Panc1 (cell line): ENCODE measurements around the gene AKAP13. TPM values are rescaled to one million over a fixed set of nuclear protein-coding genes. Genes with fewer than 3 reads are reported as not detected.

Experiments used
- ATAC-seq: fragments of 200-7000 bp; cut with Tn5 transposase; 2 replicates; pipeline ENCODE4 v1.9.1; 2020; ENCODE audit warnings: mild to moderate bottlenecking, moderate library complexity
- BruUV-seq: library from RNA; stranded (reverse); fragments of 400-500 nt; replicated peaks from 2 replicates; lab custom pipeline; 2021; lab: Mats Ljungman, UMichigan
- CTCF ChIA-PET: fragments of 300-600 bp; sonication (Branson Sonifier 250); formaldehyde crosslinking; loops from one replicate; lab custom pipeline; 2022; ENCODE audit warnings: antibody characterized with exemption; lab: Charles Lee
- POLR2A ChIA-PET: fragments of 300-600 bp; sonication (Branson Sonifier 250); formaldehyde crosslinking; loops from one replicate; lab custom pipeline; 2022; ENCODE audit warnings: antibody characterized with exemption; lab: Charles Lee
- DNase-seq: peaks from one replicate; pipeline ENCODE4 v3.0.0-alpha.2; 2010; ENCODE audit warnings: low read depth, low spot score
- H3K27ac ChIP-seq: 2 replicates; pipeline ENCODE4 v1.5.1; 2011; ENCODE audit warnings: mild to moderate bottlenecking, low read length, inconsistent platforms
- H3K27me3 ChIP-seq: fragments of 200-500 bp; sonication (Bioruptor generic); 2 replicates; pipeline ENCODE4 v1.6.0; 2014; ENCODE audit warnings: low read length, inconsistent platforms; ENCODE audit not compliant: control insufficient read depth, insufficient read depth
- H3K36me3 ChIP-seq: fragments of 200-500 bp; sonication (Bioruptor generic); 2 replicates; pipeline ENCODE4 v1.5.1; 2014; ENCODE audit warnings: inconsistent platforms, mild to moderate bottlenecking, low read length, moderate library complexity; ENCODE audit not compliant: control insufficient read depth, insufficient read depth
- H3K4me1 ChIP-seq: 2 replicates; pipeline ENCODE4 v1.5.1; 2011; ENCODE audit warnings: inconsistent platforms, mild to moderate bottlenecking, low read length, moderate library complexity; ENCODE audit not compliant: control insufficient read depth, insufficient read depth
- H3K4me3 ChIP-seq, 2 experiments: 2 replicates each; pipeline ENCODE4 v1.5.1; 2011 to 2012; ENCODE audit warnings: low read depth in 2 of 2, low read length in 2 of 2, mild to moderate bottlenecking in 2 of 2, inconsistent platforms in 1 of 2, moderate library complexity in 1 of 2
- H3K9me3 ChIP-seq: fragments of 200-500 bp; sonication (Bioruptor generic); 2 replicates; pipeline ENCODE4 v1.5.1; 2014; ENCODE audit warnings: low read depth, mild to moderate bottlenecking, inconsistent platforms, low read length, moderate library complexity; ENCODE audit not compliant: control insufficient read depth, insufficient read depth
- POLR2AphosphoS5 ChIP-seq: IDR thresholded peaks from 2 replicates; pipeline ENCODE4 v1.6.1; 2012; ENCODE audit warnings: mild to moderate bottlenecking, low read depth, low read length, moderate library complexity
- REST ChIP-seq, 2 experiments: IDR thresholded peaks; 2 replicates each; pipeline ENCODE4 v1.6.1; 2011 to 2012; ENCODE audit warnings: low read depth in 2 of 2, control low read depth in 1 of 2, low read length in 1 of 2, mild to moderate bottlenecking in 1 of 2, moderate library complexity in 1 of 2; ENCODE audit not compliant: insufficient read depth in 1 of 2
- SIN3A ChIP-seq: IDR thresholded peaks from 2 replicates; pipeline ENCODE4 v1.6.1; 2012; ENCODE audit warnings: low read depth, mild to moderate bottlenecking, low read length, moderate library complexity, borderline replicate concordance; ENCODE audit not compliant: insufficient read depth
- TCF7L2 ChIP-seq: IDR thresholded peaks from 2 replicates; pipeline ENCODE4 v1.6.1; 2011; ENCODE audit warnings: mild to moderate bottlenecking, low read depth, low read length, inconsistent platforms
- in situ Hi-C: cut with HindIII; loops from 2 replicates; pipeline ENCODE4 v1.10.0; 2016; ENCODE audit warnings: low sequenced_read_pairs, low pct_unique_long_range_greater_than_20kb
- intact Hi-C: fragments of 100-400 bp; cut with micrococcal nuclease; formaldehyde crosslinking; loops from one replicate; pipeline ENCODE4 v1.10.0; 2022; ENCODE audit not compliant: unreplicated experiment
- total RNA-seq: library from RNA; stranded (reverse); gene quantifications from one replicate; pipeline ENCODE4 v1.2.1, GENCODE V29; 2021; ENCODE audit not compliant: unreplicated experiment
- TF ChIP-seq, protein P1 (sequence below): fragments of 450-650 bp; IDR thresholded peaks from 2 replicates; pipeline ENCODE4 v1.5.1; 2017; ENCODE audit warnings: mild to moderate bottlenecking

Gene AKAP13
- total RNA-seq, 1 experiment from 2014 or later = 94.2 TPM

DNA sequence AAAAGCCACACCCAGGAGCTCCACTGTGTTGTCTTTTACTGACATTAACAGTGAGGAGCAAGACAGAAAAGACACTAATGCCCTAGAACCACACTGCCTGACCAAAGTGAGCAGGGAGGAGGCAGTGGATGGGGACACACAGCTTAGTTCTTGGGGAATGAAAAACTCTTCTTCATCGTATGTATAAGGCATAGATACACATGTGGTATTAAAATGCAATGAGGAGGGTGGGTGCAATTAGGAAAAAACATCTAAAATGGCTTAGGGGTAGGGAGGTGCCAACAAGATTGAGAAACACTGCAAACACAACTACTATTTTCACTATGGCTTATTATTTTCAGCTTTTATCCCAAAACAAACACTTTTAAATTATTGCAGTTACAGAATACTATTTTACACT is 398.8 kb downstream of the AKAP13 start:
- no TSS peak for BruUV-seq
- no peak for ATAC-seq

DNA sequence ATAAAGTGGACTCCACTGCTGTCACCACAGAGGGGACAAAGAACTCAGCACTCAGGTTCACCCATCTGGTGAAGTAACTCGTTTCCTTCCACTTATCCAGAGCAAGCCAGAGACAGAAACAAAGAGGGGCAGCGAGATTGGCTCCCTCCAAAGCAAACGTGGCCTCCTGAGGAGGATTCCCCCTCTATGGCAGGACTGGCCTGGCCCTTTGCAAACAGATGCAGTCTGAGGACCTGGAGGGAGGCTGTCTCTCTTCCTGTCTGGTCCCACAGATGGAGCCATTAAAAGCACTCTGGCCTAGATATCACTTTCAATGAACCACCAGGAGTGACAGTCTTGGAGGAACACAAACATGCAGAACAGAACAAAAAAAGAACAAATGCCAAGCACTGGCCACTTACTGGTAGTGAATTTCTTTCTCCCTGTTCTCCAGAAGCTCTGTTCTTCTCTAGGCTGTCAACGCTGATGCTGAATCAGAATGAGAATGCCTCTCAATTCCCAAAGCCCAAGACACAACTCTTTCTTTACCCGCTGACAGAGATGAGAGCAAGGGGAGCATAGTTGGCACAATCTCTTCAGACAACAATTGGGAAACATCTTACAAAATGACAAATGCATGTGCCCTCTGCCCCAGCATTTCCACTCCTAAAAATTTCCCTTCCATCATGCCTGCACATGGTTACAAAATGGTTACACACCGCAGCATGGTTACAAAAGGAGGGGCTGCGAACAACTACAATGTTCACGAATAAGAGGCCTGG is 400.0 kb downstream of the AKAP13 start:
- ATAC-seq (no peak), DNase-seq (no peak)
- Histone ChIP-seq H3K9me3 (no peaks in the 10 kb centered on the region), H3K4me1 (peaks cover 4% of the 10 kb centered on the region), H3K4me3 (no peak overlapping the region), H3K36me3 (no peaks in the 10 kb centered on the region), H3K27ac (no peak overlapping the region), H3K27me3 (no peaks in the 10 kb centered on the region)
- no peak for TF ChIP-seq TCF7L2
- no peak for TF ChIP-seq REST (IDR thresholded peaks at IDR 0.05; ENCODE audit: insufficient read depth in 1 of 2, low read depth in 2 of 2, low read length in 1 of 2)
- TF ChIP-seq, protein P1, sequence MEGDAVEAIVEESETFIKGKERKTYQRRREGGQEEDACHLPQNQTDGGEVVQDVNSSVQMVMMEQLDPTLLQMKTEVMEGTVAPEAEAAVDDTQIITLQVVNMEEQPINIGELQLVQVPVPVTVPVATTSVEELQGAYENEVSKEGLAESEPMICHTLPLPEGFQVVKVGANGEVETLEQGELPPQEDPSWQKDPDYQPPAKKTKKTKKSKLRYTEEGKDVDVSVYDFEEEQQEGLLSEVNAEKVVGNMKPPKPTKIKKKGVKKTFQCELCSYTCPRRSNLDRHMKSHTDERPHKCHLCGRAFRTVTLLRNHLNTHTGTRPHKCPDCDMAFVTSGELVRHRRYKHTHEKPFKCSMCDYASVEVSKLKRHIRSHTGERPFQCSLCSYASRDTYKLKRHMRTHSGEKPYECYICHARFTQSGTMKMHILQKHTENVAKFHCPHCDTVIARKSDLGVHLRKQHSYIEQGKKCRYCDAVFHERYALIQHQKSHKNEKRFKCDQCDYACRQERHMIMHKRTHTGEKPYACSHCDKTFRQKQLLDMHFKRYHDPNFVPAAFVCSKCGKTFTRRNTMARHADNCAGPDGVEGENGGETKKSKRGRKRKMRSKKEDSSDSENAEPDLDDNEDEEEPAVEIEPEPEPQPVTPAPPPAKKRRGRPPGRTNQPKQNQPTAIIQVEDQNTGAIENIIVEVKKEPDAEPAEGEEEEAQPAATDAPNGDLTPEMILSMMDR = no peak
- no peak for TF ChIP-seq POLR2AphosphoS5
- ChIA-PET POLR2A (no interaction called here), CTCF (no interaction called here)
- intact Hi-C loops (no loop called here), in situ Hi-C loops (no loop called here)
- BruUV-seq = no TSS peak

More for the DNA sequence above, 398.8 kb downstream of the AKAP13 start:
- no peaks in the 10 kb centered on the region for H3K36me3 ChIP-seq
- H3K27ac ChIP-seq = no peak overlapping the region
- in situ Hi-C loops (no loop called here), intact Hi-C loops (no loop called here)
- H3K4me3 ChIP-seq = no peak overlapping the region
- H3K9me3 ChIP-seq = no peaks in the 10 kb centered on the region
- TF ChIP-seq SIN3A (no peak), TCF7L2 (no peak), REST (IDR thresholded peaks at IDR 0.05; ENCODE audit: insufficient read depth in 1 of 2, low read depth in 2 of 2, low read length in 1 of 2) (no peak), POLR2AphosphoS5 (no peak)
- TF ChIP-seq, protein P1 = no peak
- no peaks in the 10 kb centered on the region for H3K4me1 ChIP-seq
- DNase-seq = no peak
- H3K27me3 ChIP-seq = no peaks in the 10 kb centered on the region
- CTCF ChIA-PET = no interaction called here
- POLR2A ChIA-PET = no interaction called here
